HepG2 (cell line): ENCODE data around the gene DOCK1. TPM values are rescaled to one million over a fixed set of nuclear protein-coding genes. Genes with fewer than 3 reads are reported as not detected.

Source experiments
- ATAC-seq: fragments of 200-7000 bp; cut with Tn5 transposase; 3 replicates; pipeline ENCODE4 v1.9.1; 2020; ENCODE audit warnings: mild to moderate bottlenecking, moderate library complexity
- BruUV-seq: library from RNA; stranded (reverse); fragments of 400-500 nt; replicated peaks from 2 replicates; lab custom pipeline; 2021; lab: Mats Ljungman, UMichigan
- CTCF ChIA-PET: fragments of 300-600 bp; formaldehyde crosslinking; extraction: SDS; loops from one replicate; lab custom pipeline; 2021; ENCODE audit warnings: low total read pairs, inconsistent platforms, low intra/inter-chr PET ratio; lab: Yijun Ruan, JAX
- POLR2A ChIA-PET: fragments of 350-600 bp; sonication (Branson Sonifier 250); formaldehyde crosslinking; loops from one replicate; lab custom pipeline; 2020; ENCODE audit warnings: antibody characterized with exemption, inconsistent platforms; lab: Yijun Ruan, JAX
- DNase-seq: peaks from one replicate; pipeline ENCODE4 v3.0.0-alpha.2; 2015; ENCODE audit warnings: low spot score
- FAIRE-seq: peaks from 3 replicates; lab custom pipeline; 2011; peaks lifted over from hg19 to GRCh38; lab: Jason Lieb, UNC
- H2AFZ ChIP-seq: one replicate; pipeline ENCODE4 v1.6.1; 2011; ENCODE audit warnings: low read length, inconsistent platforms
- H3K27ac ChIP-seq: fragments of 300-600 bp; 3 replicates; pipeline ENCODE4 v1.8.0; 2011; ENCODE audit warnings: mixed run types, mild to moderate bottlenecking, mixed read lengths, low read length, inconsistent platforms; ENCODE audit not compliant: insufficient read depth; ENCODE audit errors: extremely low read length
- H3K27me3 ChIP-seq, 2 experiments: fragments of 200-600 bp in 1 of 2; 2 replicates in 1 of 2; 3 replicates in 1 of 2; pipeline versions ENCODE4 v1.6.0 to v1.8.0; 2011; ENCODE audit warnings: low read length in 2 of 2, mild to moderate bottlenecking in 2 of 2, moderate library complexity in 2 of 2, inconsistent platforms in 1 of 2; ENCODE audit not compliant: insufficient read depth in 2 of 2, control insufficient read depth in 1 of 2
- H3K36me3 ChIP-seq, 2 experiments: fragments of 200-600 bp in 1 of 2; replicated peaks in 1 of 2; 2 replicates in 1 of 2; 3 replicates in 1 of 2; pipeline versions ENCODE4 v1.5.1 to v1.8.0; 2011; ENCODE audit warnings: low read length in 2 of 2, inconsistent platforms in 1 of 2; ENCODE audit not compliant: insufficient read depth in 2 of 2, control insufficient read depth in 1 of 2
- H3K4me1 ChIP-seq: 2 replicates; pipeline ENCODE4 v1.5.1; 2012; ENCODE audit warnings: low read length, inconsistent platforms; ENCODE audit not compliant: insufficient read depth
- H3K4me2 ChIP-seq: 2 replicates; pipeline ENCODE4 v1.6.0; 2011; ENCODE audit warnings: low read depth, low read length, inconsistent platforms
- H3K4me3 ChIP-seq, 3 experiments: fragments of 200-600 bp in 1 of 3; sonication (generic), shearing (Covaris generic) in 1 of 3; replicated peaks in 1 of 3; 2 replicates each; pipeline ENCODE4 v1.5.1; 2011 to 2016; ENCODE audit warnings: low read length in 3 of 3, inconsistent platforms in 2 of 3, low read depth in 2 of 3, mild to moderate bottlenecking in 2 of 3, control low read depth in 1 of 3, mixed read lengths in 1 of 3; ENCODE audit not compliant: insufficient read depth in 1 of 3
- H3K79me2 ChIP-seq: one replicate; pipeline ENCODE4 v1.6.1; 2011; ENCODE audit warnings: low read length, inconsistent platforms; ENCODE audit not compliant: insufficient read depth
- H3K9ac ChIP-seq: 2 replicates; pipeline ENCODE4 v1.6.0; 2011; ENCODE audit warnings: mild to moderate bottlenecking, low read depth, low read length, inconsistent platforms; ENCODE audit not compliant: insufficient read depth
- H3K9me3 ChIP-seq: 2 replicates; pipeline ENCODE4 v1.5.1; 2012; ENCODE audit warnings: mild to moderate bottlenecking, low read length
- H4K20me1 ChIP-seq: 2 replicates; pipeline ENCODE4 v1.6.0; 2011; ENCODE audit warnings: inconsistent platforms, mild to moderate bottlenecking, low read length, moderate library complexity; ENCODE audit not compliant: insufficient read depth
- AGO2 ChIP-seq: fragments of 200-400 bp; formaldehyde crosslinking; optimal IDR thresholded peaks from 2 replicates; pipeline ENCODE3; 2017; ENCODE audit warnings: mild to moderate bottlenecking, low read depth, low read length, moderate library complexity
- DNMT3B ChIP-seq: conservative IDR thresholded peaks from 2 replicates; pipeline ENCODE4 v1.6.1; 2016; ENCODE audit warnings: missing biosample characterization, control low read depth
- MBD4 ChIP-seq: IDR thresholded peaks from 2 replicates; pipeline ENCODE4 v1.6.1; 2012; ENCODE audit warnings: low read length, inconsistent platforms, borderline replicate concordance
- MED8 ChIP-seq: sonication (generic); formaldehyde crosslinking; IDR thresholded peaks from 2 replicates; pipeline ENCODE4 v1.8.1; 2023; ENCODE audit warnings: mild to moderate bottlenecking, missing genetic modification reagents; ENCODE audit not compliant: insufficient replicate concordance
- MYC ChIP-seq: sonication (generic); formaldehyde crosslinking; IDR thresholded peaks from 2 replicates; pipeline ENCODE4 v1.9.0; 2021; ENCODE audit warnings: missing genetic modification reagents, borderline replicate concordance
- SETDB1 ChIP-seq: sonication (generic); formaldehyde crosslinking; IDR thresholded peaks from 2 replicates; pipeline ENCODE4 v1.5.1; 2020; ENCODE audit warnings: missing genetic modification reagents, mild to moderate bottlenecking, borderline replicate concordance
- WIZ ChIP-seq: sonication (generic); formaldehyde crosslinking; IDR thresholded peaks from 2 replicates; pipeline ENCODE4 v1.5.1; 2020; ENCODE audit warnings: mild to moderate bottlenecking, missing genetic modification reagents
- ZMYM3 ChIP-seq: sonication (generic); formaldehyde crosslinking; IDR thresholded peaks from 2 replicates; pipeline ENCODE4 v1.5.1; 2020; ENCODE audit warnings: mild to moderate bottlenecking, missing genetic modification reagents
- ZNF841 ChIP-seq: sonication (generic); formaldehyde crosslinking; IDR thresholded peaks from 2 replicates; pipeline ENCODE4 v1.8.1; 2023; ENCODE audit warnings: missing genetic modification reagents, borderline replicate concordance
- ZUFSP ChIP-seq: sonication (generic); formaldehyde crosslinking; IDR thresholded peaks from 2 replicates; pipeline ENCODE4 v1.9.0; 2021; ENCODE audit warnings: missing genetic modification reagents, mild to moderate bottlenecking, borderline replicate concordance
- WGBS: methylation state at CpG from one replicate; pipeline ENCODE4 v1.1.6; 2017; ENCODE audit warnings: low lambda C conversion rate; 5-methylcytosine and 5-hydroxymethylcytosine counted together
- in situ Hi-C: cut with HindIII; loops from 2 replicates; pipeline ENCODE4 v1.10.0; 2017; ENCODE audit warnings: low pct_unique_long_range_greater_than_20kb; ENCODE audit not compliant: extremely low pct_ligation_motif_present
- intact Hi-C: fragments of 100-400 bp; cut with micrococcal nuclease; formaldehyde crosslinking; loops from one replicate; pipeline ENCODE4 v1.10.0; 2022; ENCODE audit not compliant: unreplicated experiment
- polyA plus RNA-seq, 8 experiments: library from polyadenylated mRNA; depleted of rRNA in 3 of 8; stranded (reverse) in 7 of 8; unstranded in 1 of 8; fragments of >200 nt; fragmentation: Illumina TruSeq in 4 of 8; extraction: Trizol in 4 of 8; gene quantifications; 2 replicates each; pipeline versions ENCODE4 v1.2.1 to v1.2.3, GENCODE V29; 2011 to 2016; ENCODE audit warnings: low read depth in 4 of 8, missing spikeins in 1 of 8, mixed read lengths in 1 of 8; ENCODE audit not compliant: insufficient read depth in 1 of 8
- total RNA-seq, 5 experiments: library from RNA; depleted of rRNA; stranded (reverse); fragments of >200 nt; fragmentation: Illumina TruSeq; extraction: Trizol; gene quantifications; 2 replicates each; pipeline ENCODE4 v1.2.3, GENCODE V29; 2016; ENCODE audit warnings: low read depth in 1 of 5
- TF ChIP-seq, protein P1 (sequence below): sonication (generic); formaldehyde crosslinking; conservative IDR thresholded peaks from 2 replicates; pipeline ENCODE4 v1.4.0; 2020; ENCODE audit warnings: mild to moderate bottlenecking, missing genetic modification reagents, moderate library complexity
- TF ChIP-seq, protein P2 (sequence below): sonication (generic); formaldehyde crosslinking; IDR thresholded peaks from 2 replicates; pipeline ENCODE4 v1.8.1; 2023; ENCODE audit warnings: missing genetic modification reagents, mild to moderate bottlenecking, borderline replicate concordance
- TF ChIP-seq, protein P3 (sequence below): sonication (generic); formaldehyde crosslinking; IDR thresholded peaks from 2 replicates; pipeline ENCODE4 v1.9.0; 2021; ENCODE audit warnings: missing genetic modification reagents, mild to moderate bottlenecking, borderline replicate concordance
- TF ChIP-seq, protein P4 (sequence below): sonication (generic); formaldehyde crosslinking; IDR thresholded peaks from 2 replicates; pipeline ENCODE4 v1.4.0; 2020; ENCODE audit warnings: missing genetic modification reagents

Gene DOCK1
- total and polyA plus RNA-seq, 2 of the 13 experiments (the other 11 are each of a cell fraction or from before 2014, with no cell fraction given), result 8.3 to 25.5 TPM

- TF ChIP-seq, protein P1, sequence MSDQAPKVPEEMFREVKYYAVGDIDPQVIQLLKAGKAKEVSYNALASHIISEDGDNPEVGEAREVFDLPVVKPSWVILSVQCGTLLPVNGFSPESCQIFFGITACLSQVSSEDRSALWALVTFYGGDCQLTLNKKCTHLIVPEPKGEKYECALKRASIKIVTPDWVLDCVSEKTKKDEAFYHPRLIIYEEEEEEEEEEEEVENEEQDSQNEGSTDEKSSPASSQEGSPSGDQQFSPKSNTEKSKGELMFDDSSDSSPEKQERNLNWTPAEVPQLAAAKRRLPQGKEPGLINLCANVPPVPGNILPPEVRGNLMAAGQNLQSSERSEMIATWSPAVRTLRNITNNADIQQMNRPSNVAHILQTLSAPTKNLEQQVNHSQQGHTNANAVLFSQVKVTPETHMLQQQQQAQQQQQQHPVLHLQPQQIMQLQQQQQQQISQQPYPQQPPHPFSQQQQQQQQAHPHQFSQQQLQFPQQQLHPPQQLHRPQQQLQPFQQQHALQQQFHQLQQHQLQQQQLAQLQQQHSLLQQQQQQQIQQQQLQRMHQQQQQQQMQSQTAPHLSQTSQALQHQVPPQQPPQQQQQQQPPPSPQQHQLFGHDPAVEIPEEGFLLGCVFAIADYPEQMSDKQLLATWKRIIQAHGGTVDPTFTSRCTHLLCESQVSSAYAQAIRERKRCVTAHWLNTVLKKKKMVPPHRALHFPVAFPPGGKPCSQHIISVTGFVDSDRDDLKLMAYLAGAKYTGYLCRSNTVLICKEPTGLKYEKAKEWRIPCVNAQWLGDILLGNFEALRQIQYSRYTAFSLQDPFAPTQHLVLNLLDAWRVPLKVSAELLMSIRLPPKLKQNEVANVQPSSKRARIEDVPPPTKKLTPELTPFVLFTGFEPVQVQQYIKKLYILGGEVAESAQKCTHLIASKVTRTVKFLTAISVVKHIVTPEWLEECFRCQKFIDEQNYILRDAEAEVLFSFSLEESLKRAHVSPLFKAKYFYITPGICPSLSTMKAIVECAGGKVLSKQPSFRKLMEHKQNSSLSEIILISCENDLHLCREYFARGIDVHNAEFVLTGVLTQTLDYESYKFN, result no peak
- TF ChIP-seq MBD4 (no peak), MED8 (CRISPR knock-in tag) (no peak)
- TF ChIP-seq, protein P2, sequence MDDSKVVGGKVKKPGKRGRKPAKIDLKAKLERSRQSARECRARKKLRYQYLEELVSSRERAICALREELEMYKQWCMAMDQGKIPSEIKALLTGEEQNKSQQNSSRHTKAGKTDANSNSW, result no peak
These were observed 550.9 kb downstream of the DOCK1 start (continued) for GRCh38 chr10:127456122-127456521.

DNA sequence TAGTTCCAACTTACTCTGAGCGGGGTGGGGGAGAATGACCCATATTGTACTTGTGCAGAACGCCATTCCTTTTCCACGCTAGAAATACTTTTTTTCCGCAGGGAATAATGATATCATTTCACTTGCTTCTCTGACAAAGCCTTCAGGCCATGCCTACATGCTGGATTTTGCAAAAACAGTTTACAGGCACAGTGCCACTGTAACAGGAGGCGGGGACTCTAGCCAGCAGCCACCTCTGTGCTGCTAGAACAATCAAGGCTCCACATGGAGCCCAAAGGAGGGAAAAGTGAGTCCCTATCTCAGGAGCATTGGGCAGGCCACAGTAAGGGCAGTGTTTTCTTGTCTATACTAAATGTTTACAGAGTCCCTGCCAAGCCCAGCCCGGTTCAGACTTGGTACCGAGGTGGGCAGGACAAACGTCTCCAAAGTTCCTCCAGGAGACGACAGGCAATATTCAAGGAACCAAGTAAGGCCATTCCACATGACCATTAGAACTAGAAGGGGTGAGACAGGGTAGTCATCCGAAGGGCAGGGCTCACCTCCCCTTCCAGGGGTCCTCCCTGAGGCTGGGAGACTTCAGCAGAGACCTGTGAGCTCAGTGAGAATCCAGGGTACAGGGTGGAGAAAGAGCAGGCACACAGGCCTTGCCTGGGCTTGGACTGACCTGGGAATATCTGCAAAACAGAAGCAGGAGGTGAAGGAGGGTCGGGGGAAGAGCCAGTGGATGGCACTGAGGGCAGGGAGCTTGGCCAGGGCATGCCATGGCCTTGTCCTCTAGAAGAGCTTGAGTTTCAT is 553.0 kb downstream of the DOCK1 start:
- H3K9ac ChIP-seq, result no peak overlapping the region
- no peak overlapping the region for H2AFZ ChIP-seq
- H3K9me3 ChIP-seq, result no peaks in the 10 kb centered on the region
- DNase-seq (no peak), ATAC-seq (peak; percentile 33; the same call in 2 of the 3 replicates), FAIRE-seq (no peak)
- no peaks in the 10 kb centered on the region for H3K4me1 ChIP-seq
- in situ Hi-C loops, result no loop called here
- ChIA-PET POLR2A (no interaction called here), CTCF (no interaction called here)
- H3K27ac ChIP-seq, result no peak overlapping the region
- no peaks in the 10 kb centered on the region for H4K20me1 ChIP-seq
- intact Hi-C loops, result no loop called here
- WGBS, result 61% methylated on average over 10 of the region's 11 CpGs
- H3K4me2 ChIP-seq, result no peak overlapping the region
- H3K27me3 ChIP-seq, result no peaks in the 10 kb centered on the region
- no TSS peak for BruUV-seq
- H3K36me3 ChIP-seq, result no peaks in the 10 kb centered on the region
- no peaks in the 10 kb centered on the region for H3K79me2 ChIP-seq
- H3K4me3 ChIP-seq, result no peak overlapping the region
- no peak for TF ChIP-seq SETDB1 (CRISPR knock-in tag)
- TF ChIP-seq, protein P3, sequence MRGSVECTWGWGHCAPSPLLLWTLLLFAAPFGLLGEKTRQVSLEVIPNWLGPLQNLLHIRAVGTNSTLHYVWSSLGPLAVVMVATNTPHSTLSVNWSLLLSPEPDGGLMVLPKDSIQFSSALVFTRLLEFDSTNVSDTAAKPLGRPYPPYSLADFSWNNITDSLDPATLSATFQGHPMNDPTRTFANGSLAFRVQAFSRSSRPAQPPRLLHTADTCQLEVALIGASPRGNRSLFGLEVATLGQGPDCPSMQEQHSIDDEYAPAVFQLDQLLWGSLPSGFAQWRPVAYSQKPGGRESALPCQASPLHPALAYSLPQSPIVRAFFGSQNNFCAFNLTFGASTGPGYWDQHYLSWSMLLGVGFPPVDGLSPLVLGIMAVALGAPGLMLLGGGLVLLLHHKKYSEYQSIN (CRISPR knock-in tag), result no peak
- no peak for TF ChIP-seq MYC
- no peak for TF ChIP-seq ZUFSP (CRISPR knock-in tag)
- no peak for TF ChIP-seq ZMYM3 (CRISPR knock-in tag)
- no peak for TF ChIP-seq ZNF841
- TF ChIP-seq DNMT3B (CRISPR knock-in tag), result no peak
- no peak for TF ChIP-seq AGO2
- TF ChIP-seq WIZ (CRISPR knock-in tag), result no peak
- TF ChIP-seq, protein P4, sequence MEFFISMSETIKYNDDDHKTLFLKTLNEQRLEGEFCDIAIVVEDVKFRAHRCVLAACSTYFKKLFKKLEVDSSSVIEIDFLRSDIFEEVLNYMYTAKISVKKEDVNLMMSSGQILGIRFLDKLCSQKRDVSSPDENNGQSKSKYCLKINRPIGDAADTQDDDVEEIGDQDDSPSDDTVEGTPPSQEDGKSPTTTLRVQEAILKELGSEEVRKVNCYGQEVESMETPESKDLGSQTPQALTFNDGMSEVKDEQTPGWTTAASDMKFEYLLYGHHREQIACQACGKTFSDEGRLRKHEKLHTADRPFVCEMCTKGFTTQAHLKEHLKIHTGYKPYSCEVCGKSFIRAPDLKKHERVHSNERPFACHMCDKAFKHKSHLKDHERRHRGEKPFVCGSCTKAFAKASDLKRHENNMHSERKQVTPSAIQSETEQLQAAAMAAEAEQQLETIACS, result no peak
